Ovary (tissue), 9 donors: Measurements from ENCODE around the gene RHCE. TPM values are rescaled to one million over a fixed set of nuclear protein-coding genes. Genes with fewer than 3 reads are reported as not detected.

ENCODE experiments used
- DNase-seq, 5 donors: peaks; one replicate each; pipeline ENCODE4 v3.0.0-alpha.2; 2019 to 2020
- H3K27ac ChIP-seq, 2 donors: fragments of 200-600 bp; one replicate each; pipeline versions ENCODE4 v1.5.1 to v1.8.0; 2019 to 2022
- H3K27me3 ChIP-seq: fragments of 200-600 bp; one replicate; pipeline ENCODE4 v1.8.0; 2022
- H3K36me3 ChIP-seq: fragments of 200-600 bp; sonication (generic); one replicate; pipeline ENCODE4 v1.5.1; 2019
- H3K4me1 ChIP-seq: one replicate; pipeline ENCODE4 v1.8.1; 2013; ENCODE audit warnings: mild to moderate bottlenecking, moderate library complexity; ENCODE audit not compliant: insufficient read depth
- H3K4me3 ChIP-seq: fragments of 200-600 bp; sonication (generic); one replicate; pipeline ENCODE4 v1.5.1; 2017
- H3K9me3 ChIP-seq, 2 donors: fragments of 200-600 bp in 1 of 2; sonication (generic) in 1 of 2; one replicate each; pipeline versions ENCODE4 v1.5.1 to v1.8.1; 2013 to 2019; ENCODE audit warnings: mild to moderate bottlenecking in 1 of 2, moderate library complexity in 1 of 2
- EP300 ChIP-seq: sonication (generic); formaldehyde crosslinking; IDR thresholded peaks from one replicate; pipeline ENCODE4 v1.6.1; 2017; ENCODE audit warnings: antibody characterized with exemption
- POLR2A ChIP-seq: fragments of 450-650 bp; IDR thresholded peaks from one replicate; pipeline ENCODE4 v1.6.1; 2017; ENCODE audit warnings: antibody characterized with exemption, mild to moderate bottlenecking, moderate library complexity
- WGBS, 3 donors: extraction: QIAGEN DNeasy Blood & Tissue Kit in 1 of 3; methylation state at CpG; one replicate each; pipeline versions ENCODE4 v1.1.5 to v1.1.7; 2013 to 2017; 5-methylcytosine and 5-hydroxymethylcytosine counted together
- intact Hi-C, 4 donors: fragments of 100-400 bp; cut with DNase I; formaldehyde crosslinking; loops; one replicate each; pipeline versions ENCODE4 v1.11.0 to v1.15.1; 2022 to 2023
- polyA plus RNA-seq, 2 donors: library from polyadenylated mRNA; stranded (reverse); fragments of 200-250 nt in 1 of 2; fragments of 350-450 nt in 1 of 2; fragmentation: Illumina TruSeq in 1 of 2; extraction: RNeasy Lipid Tissue Mini Kit (QIAGEN cat#74804) in 1 of 2; gene quantifications; one replicate each; pipeline ENCODE4 v1.2.3, GENCODE V29; 2013 to 2014
- total RNA-seq, 7 donors: library from RNA; depleted of rRNA in 2 of 7; stranded (reverse); fragments of >200 nt in 2 of 7; fragmentation: NEBNext Ultra II Directional in 3 of 7; extraction: Animal tissue kit (Norgen Biotek cat#: 25700) in 3 of 7; gene quantifications; one replicate each; pipeline versions ENCODE4 v1.1.0 to v1.2.4, GENCODE V29; 2016 to 2023
- TF ChIP-seq, protein P1 (sequence below), 3 donors: fragments of 450-650 bp in 2 of 3; fragments of 200-600 bp in 1 of 3; IDR thresholded peaks; one replicate each; pipeline versions ENCODE4 v1.5.1 to v1.8.0; 2016 to 2022; ENCODE audit warnings: antibody characterized with exemption in 3 of 3, mild to moderate bottlenecking in 1 of 3
- donor health status: DM: no; HTN: no; CAD: no; lungs with moderate emphysema.
- donor health status: DM: no; HTN: no; CAD: no.
- donor health status: Bipolar disorder and iron deficiency.
- donor health status: DM: yes; HTN: yes; CAD: no.
- donor health status: DM: no; HTN: no; CAD: no.
- donor health status: DM: yes; HTN: yes; CAD: no.

The RHCE gene
- total and polyA plus RNA-seq, 9 donors = 0.21 to 0.83 (median 0.53) TPM; not detected in 1

GRCh38 chr1:25361901-25362300, 58.7 kb downstream of the RHCE start:
- no peaks in the 10 kb centered on the region for H3K36me3 ChIP-seq
- TF ChIP-seq, protein P1, sequence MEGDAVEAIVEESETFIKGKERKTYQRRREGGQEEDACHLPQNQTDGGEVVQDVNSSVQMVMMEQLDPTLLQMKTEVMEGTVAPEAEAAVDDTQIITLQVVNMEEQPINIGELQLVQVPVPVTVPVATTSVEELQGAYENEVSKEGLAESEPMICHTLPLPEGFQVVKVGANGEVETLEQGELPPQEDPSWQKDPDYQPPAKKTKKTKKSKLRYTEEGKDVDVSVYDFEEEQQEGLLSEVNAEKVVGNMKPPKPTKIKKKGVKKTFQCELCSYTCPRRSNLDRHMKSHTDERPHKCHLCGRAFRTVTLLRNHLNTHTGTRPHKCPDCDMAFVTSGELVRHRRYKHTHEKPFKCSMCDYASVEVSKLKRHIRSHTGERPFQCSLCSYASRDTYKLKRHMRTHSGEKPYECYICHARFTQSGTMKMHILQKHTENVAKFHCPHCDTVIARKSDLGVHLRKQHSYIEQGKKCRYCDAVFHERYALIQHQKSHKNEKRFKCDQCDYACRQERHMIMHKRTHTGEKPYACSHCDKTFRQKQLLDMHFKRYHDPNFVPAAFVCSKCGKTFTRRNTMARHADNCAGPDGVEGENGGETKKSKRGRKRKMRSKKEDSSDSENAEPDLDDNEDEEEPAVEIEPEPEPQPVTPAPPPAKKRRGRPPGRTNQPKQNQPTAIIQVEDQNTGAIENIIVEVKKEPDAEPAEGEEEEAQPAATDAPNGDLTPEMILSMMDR (IDR thresholded peaks at IDR 0.05) = no peak
- TF ChIP-seq EP300 (no peak), POLR2A (no peak)
- H3K4me3 ChIP-seq = no peak overlapping the region
- H3K9me3 ChIP-seq = no peaks in the 10 kb centered on the region
- intact Hi-C loops = no loop called here
- no peaks in the 10 kb centered on the region for H3K27me3 ChIP-seq
- peak overlapping the region in 1 of 2 donors; percentile 65 for H3K27ac ChIP-seq
- WGBS, 3 donors = 23 to 47% (median 38%) methylated on average over 2 of the region's 2 CpGs
- peaks cover 9% of the 10 kb centered on the region for H3K4me1 ChIP-seq
- DNase-seq = no peak

- no peaks in the 10 kb centered on the region for H3K36me3 ChIP-seq
- intact Hi-C loops = no loop called here
- peaks cover 9% of the 10 kb centered on the region for H3K4me1 ChIP-seq
- 61 to 75% (median 65%) methylated on average over 7 of the region's 7 CpGs for WGBS, 3 donors
- H3K9me3 ChIP-seq = no peaks in the 10 kb centered on the region
- peak overlapping the region in 1 of 2 donors; percentile 65 for H3K27ac ChIP-seq
- no peak for DNase-seq
- TF ChIP-seq POLR2A = no peak
- TF ChIP-seq, protein P1 (IDR thresholded peaks at IDR 0.05) = no peak
- no peak for TF ChIP-seq EP300
- H3K4me3 ChIP-seq = no peak overlapping the region
- H3K27me3 ChIP-seq = no peaks in the 10 kb centered on the region
Measured at GRCh38 chr1:25360596-25361581, 59.7 kb downstream of the RHCE start.

DNA sequence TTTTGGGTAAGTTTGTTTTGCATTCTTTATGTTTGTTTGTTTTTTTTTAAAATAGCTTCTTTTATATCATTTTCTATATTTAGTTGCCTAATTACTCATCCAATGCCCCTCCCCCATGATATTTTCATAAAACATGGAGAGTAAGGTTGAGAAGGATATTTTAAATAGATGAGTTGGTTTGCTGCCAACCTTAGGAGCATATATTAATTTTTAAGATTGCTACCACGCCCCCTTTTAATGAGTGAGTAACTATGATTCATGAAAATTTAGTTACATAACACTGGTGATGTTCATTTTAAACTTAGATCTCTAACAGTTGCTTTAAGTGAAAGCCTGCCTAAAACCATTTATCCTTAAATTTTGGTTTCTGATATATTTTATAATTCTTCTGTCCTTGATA, 63.8 kb downstream of the RHCE start:
- no peaks in the 10 kb centered on the region for H3K9me3 ChIP-seq
- H3K36me3 ChIP-seq = no peaks in the 10 kb centered on the region
- intact Hi-C loops = no loop called here
- no peak overlapping the region for H3K4me3 ChIP-seq
- H3K27me3 ChIP-seq = no peaks in the 10 kb centered on the region
- TF ChIP-seq, protein P1 (IDR thresholded peaks at IDR 0.05) = no peak
- TF ChIP-seq EP300 (no peak), POLR2A (no peak)
- no peak overlapping the region for H3K27ac ChIP-seq
- WGBS, 3 donors = 66 to 69% (median 68%) methylated on average over 1 of the region's 1 CpG
- DNase-seq = no peak
- peaks cover 8% of the 10 kb centered on the region for H3K4me1 ChIP-seq

GRCh38 chr1:25356441-25356840, 64.2 kb downstream of the RHCE start:
- DNase-seq = no peak
- no peak for TF ChIP-seq EP300
- TF ChIP-seq, protein P1 (IDR thresholded peaks at IDR 0.05) = no peak
- TF ChIP-seq POLR2A = no peak
- Histone ChIP-seq H3K36me3 (no peaks in the 10 kb centered on the region), H3K9me3 (no peaks in the 10 kb centered on the region), H3K27me3 (no peaks in the 10 kb centered on the region), H3K4me1 (peaks cover 4% of the 10 kb centered on the region), H3K4me3 (no peak overlapping the region), H3K27ac (no peak overlapping the region)
- intact Hi-C loops = no loop called here
